IMR-90 (cell line): Measurements from ENCODE around the gene MBD1.
"Not testable (repeated sequence)": the region's sequence is repeated elsewhere in the genome, so short reads cannot be mapped to it uniquely, and the experiment has no call there.

Experiments
- CHD1 ChIP-seq: IDR thresholded peaks from 2 replicates; pipeline ENCODE4 v1.6.1; 2012; ENCODE audit warnings: low read depth, low read length, improper control_type of control experiment
- CTCF ChIP-seq: conservative IDR thresholded peaks from 2 replicates; pipeline ENCODE4 v1.5.1; 2012; ENCODE audit warnings: mild to moderate bottlenecking, low read depth, low read length, improper control_type of control experiment
- MAFK ChIP-seq: IDR thresholded peaks from 2 replicates; pipeline ENCODE4 v1.6.1; 2012; ENCODE audit warnings: low read depth, low read length, improper control_type of control experiment
- MAZ ChIP-seq: IDR thresholded peaks from 2 replicates; pipeline ENCODE4 v1.6.1; 2012; ENCODE audit warnings: low read depth, mild to moderate bottlenecking, low read length, improper control_type of control experiment, moderate library complexity, borderline replicate concordance
- POLR2A ChIP-seq: IDR thresholded peaks from 2 replicates; pipeline ENCODE4 v1.6.1; 2012; ENCODE audit warnings: mild to moderate bottlenecking, low read depth, low read length
- RAD21 ChIP-seq: IDR thresholded peaks from 2 replicates; pipeline ENCODE4 v1.6.1; 2012; ENCODE audit warnings: low read length, improper control_type of control experiment
- SMC3 ChIP-seq: fragments of 150-350 bp; IDR thresholded peaks from 2 replicates; pipeline ENCODE4 v1.6.1; 2016; ENCODE audit warnings: low read depth, mild to moderate bottlenecking, antibody characterized with exemption, low read length, moderate library complexity
- USF2 ChIP-seq: fragments of 150-350 bp; IDR thresholded peaks from 2 replicates; pipeline ENCODE4 v1.6.1; 2017; ENCODE audit warnings: mild to moderate bottlenecking, antibody characterized with exemption, low read length, low read depth

- TF ChIP-seq CTCF, POLR2A, USF2, SMC3, RAD21, MAZ, MAFK, CHD1: not testable (repeated sequence)
Measured at GRCh38 chr18:50308851-50309250, 27.5 kb upstream of the MBD1 start.
